H9 (cell line): ENCODE data around the gene PER2. TPM values are rescaled to one million over a fixed set of nuclear protein-coding genes. Genes with fewer than 3 reads are reported as not detected.
A peak's percentile ranks its signal among the peaks of the same experiment; 100 is the strongest.

Experiments
- DNase-seq: peaks from one replicate; pipeline ENCODE4 v3.0.0-alpha.2; 2017
- H2AFZ ChIP-seq: one replicate; pipeline ENCODE4 v1.6.1; 2013; ENCODE audit warnings: mild to moderate bottlenecking, low read length, control low read depth, moderate library complexity
- H2AK5ac ChIP-seq: 2 replicates; pipeline ENCODE4 v1.6.1; 2013; ENCODE audit warnings: low read length, control low read depth, mixed read lengths; ENCODE audit not compliant: insufficient read length
- H2BK120ac ChIP-seq: one replicate; pipeline ENCODE4 v1.6.1; 2013; ENCODE audit warnings: low read depth, mild to moderate bottlenecking, low read length, control low read depth, inconsistent platforms; ENCODE audit not compliant: poor library complexity, severe bottlenecking
- H2BK12ac ChIP-seq: 2 replicates; pipeline ENCODE4 v1.6.1; 2013; ENCODE audit warnings: low read length, control low read depth, mixed read lengths, low read depth; ENCODE audit not compliant: insufficient read length
- H2BK15ac ChIP-seq: 2 replicates; pipeline ENCODE4 v1.6.1; 2013; ENCODE audit warnings: low read depth, low read length, control low read depth
- H2BK20ac ChIP-seq: one replicate; pipeline ENCODE4 v1.6.1; 2013; ENCODE audit warnings: low read depth, mild to moderate bottlenecking, low read length, control low read depth, inconsistent platforms; ENCODE audit not compliant: poor library complexity, severe bottlenecking
- H2BK5ac ChIP-seq: 2 replicates; pipeline ENCODE4 v1.6.1; 2013; ENCODE audit warnings: low read length, control low read depth, mixed read lengths; ENCODE audit not compliant: insufficient read length
- H3K14ac ChIP-seq: 2 replicates; pipeline ENCODE4 v1.6.1; 2013; ENCODE audit warnings: low read length, control low read depth; ENCODE audit not compliant: insufficient read depth
- H3K18ac ChIP-seq: 2 replicates; pipeline ENCODE4 v1.6.1; 2013; ENCODE audit warnings: low read depth, mild to moderate bottlenecking, mixed read lengths, low read length, control low read depth; ENCODE audit not compliant: insufficient read length
- H3K23ac ChIP-seq: 2 replicates; pipeline ENCODE4 v1.6.1; 2013; ENCODE audit warnings: low read length, control low read depth, mixed read lengths, low read depth; ENCODE audit not compliant: insufficient read length
- H3K23me2 ChIP-seq: 2 replicates; pipeline ENCODE4 v1.6.1; 2013; ENCODE audit warnings: low read depth, mild to moderate bottlenecking, mixed read lengths, low read length, control low read depth; ENCODE audit not compliant: insufficient read length, poor library complexity, severe bottlenecking
- H3K27ac ChIP-seq: 2 replicates; pipeline ENCODE4 v1.5.1; 2013; ENCODE audit warnings: low read length, control low read depth, mixed read lengths, low read depth; ENCODE audit not compliant: insufficient read length
- H3K27me3 ChIP-seq: 2 replicates; pipeline ENCODE4 v1.6.1; 2013; ENCODE audit warnings: low read length, control low read depth, inconsistent platforms; ENCODE audit not compliant: insufficient read depth
- H3K4ac ChIP-seq: 2 replicates; pipeline ENCODE4 v1.6.1; 2013; ENCODE audit warnings: low read depth, mild to moderate bottlenecking, control low read depth, inconsistent platforms, low read length, moderate library complexity
- H3K4me1 ChIP-seq: 2 replicates; pipeline ENCODE4 v1.6.1; 2013; ENCODE audit warnings: low read length, control low read depth, inconsistent platforms; ENCODE audit not compliant: insufficient read depth
- H3K4me2 ChIP-seq: 2 replicates; pipeline ENCODE4 v1.6.1; 2013; ENCODE audit warnings: low read length, control low read depth, mixed read lengths; ENCODE audit not compliant: insufficient read length, insufficient read depth
- H3K56ac ChIP-seq: 2 replicates; pipeline ENCODE4 v1.6.1; 2013; ENCODE audit warnings: low read depth, mild to moderate bottlenecking, mixed read lengths, low read length, control low read depth; ENCODE audit not compliant: insufficient read length
- H3K79me1 ChIP-seq: 2 replicates; pipeline ENCODE4 v1.6.1; 2013; ENCODE audit warnings: low read depth, mild to moderate bottlenecking, moderate library complexity, low read length, control low read depth, inconsistent platforms; ENCODE audit not compliant: insufficient read depth, poor library complexity, severe bottlenecking
- H3K79me2 ChIP-seq: 2 replicates; pipeline ENCODE4 v1.6.1; 2013; ENCODE audit warnings: low read length, control low read depth, inconsistent platforms; ENCODE audit not compliant: insufficient read depth
- H3K9ac ChIP-seq: 2 replicates; pipeline ENCODE4 v1.6.1; 2013; ENCODE audit warnings: low read length, control low read depth, mixed read lengths; ENCODE audit not compliant: insufficient read length; ENCODE audit errors: extremely low read depth
- H3K9me3 ChIP-seq: one replicate; pipeline ENCODE4 v1.6.1; 2013; ENCODE audit warnings: low read depth, low read length, inconsistent platforms; ENCODE audit not compliant: control insufficient read depth
- H3T11ph ChIP-seq: one replicate; pipeline ENCODE4 v1.6.1; 2013; ENCODE audit warnings: mild to moderate bottlenecking, low read length, control low read depth, inconsistent platforms
- H4K20me1 ChIP-seq: one replicate; pipeline ENCODE4 v1.6.1; 2013; ENCODE audit not compliant: control insufficient read depth, insufficient read length, insufficient read depth
- H4K5ac ChIP-seq: 2 replicates; pipeline ENCODE4 v1.6.1; 2013; ENCODE audit warnings: low read depth, mild to moderate bottlenecking, mixed read lengths, low read length, control low read depth; ENCODE audit not compliant: insufficient read length
- H4K8ac ChIP-seq: replicated peaks from 2 replicates; pipeline ENCODE4 v1.6.1; 2013; ENCODE audit warnings: low read length, control low read depth, mixed read lengths, low read depth; ENCODE audit not compliant: insufficient read length
- H4K91ac ChIP-seq: 2 replicates; pipeline ENCODE4 v1.6.1; 2013; ENCODE audit warnings: low read depth, mild to moderate bottlenecking, moderate library complexity, mixed read lengths, low read length, control low read depth; ENCODE audit not compliant: insufficient read length
- H3K27ac Mint-ChIP-seq, 3 experiments: 2 replicates in 2 of 3; 3 replicates in 1 of 3; pipeline ENCODE4 v1.8.0; 2020 to 2021; ENCODE audit warnings: mixed read lengths in 3 of 3, mild to moderate bottlenecking in 1 of 3, moderate library complexity in 1 of 3
- H3K27me3 Mint-ChIP-seq: 2 replicates; pipeline ENCODE4 v1.8.0; 2021; ENCODE audit warnings: low read depth, mild to moderate bottlenecking, moderate library complexity, mixed read lengths
- H3K36me3 Mint-ChIP-seq, 3 experiments: 2 replicates in 2 of 3; 3 replicates in 1 of 3; pipeline ENCODE4 v1.8.0; 2020 to 2021; ENCODE audit warnings: low read depth in 3 of 3, mixed read lengths in 3 of 3; ENCODE audit not compliant: insufficient read depth in 1 of 3
- H3K4me1 Mint-ChIP-seq, 2 experiments: 2 replicates each; pipeline ENCODE4 v1.8.0; 2020; ENCODE audit warnings: mixed read lengths in 2 of 2
- H3K4me3 Mint-ChIP-seq, 2 experiments: 2 replicates in 1 of 2; 3 replicates in 1 of 2; pipeline ENCODE4 v1.8.0; 2020 to 2021; ENCODE audit warnings: mild to moderate bottlenecking in 2 of 2, mixed read lengths in 2 of 2, moderate library complexity in 1 of 2
- H3K9me3 Mint-ChIP-seq, 2 experiments: 2 replicates in 1 of 2; 3 replicates in 1 of 2; pipeline ENCODE4 v1.8.0; 2020; ENCODE audit warnings: mild to moderate bottlenecking in 2 of 2, mixed read lengths in 2 of 2, moderate library complexity in 1 of 2
- CTCF ChIP-seq: fragments of 200-600 bp; sonication (generic); conservative IDR thresholded peaks from 3 replicates; pipeline ENCODE4 v1.8.0; 2021; ENCODE audit warnings: antibody characterized with exemption, mild to moderate bottlenecking
- WGBS: extraction: QIAGEN DNeasy Blood & Tissue Kit; methylation state at CpG from one replicate; pipeline ENCODE4 v1.1.7; 2013; ENCODE audit warnings: missing lambda C conversion rate, low lambda C conversion rate, mixed read lengths; ENCODE audit not compliant: insufficient read length; ENCODE audit errors: extremely low coverage; 5-methylcytosine and 5-hydroxymethylcytosine counted together
- total RNA-seq: library from RNA; stranded (reverse); gene quantifications from 2 replicates; pipeline ENCODE4 v1.2.1, GENCODE V29; 2021

Gene PER2
- total RNA-seq, 1 experiment from 2014 or later: 12.9 TPM

GRCh38 chr2:238271061-238271554 is 17.3 kb downstream of the PER2 start:
- no peaks in the 10 kb centered on the region for H3K79me1 ChIP-seq
- no peak overlapping the region for H2BK120ac ChIP-seq
- H3K4me3 Mint-ChIP-seq: no peak overlapping the region
- H2AK5ac ChIP-seq: no peak overlapping the region
- no peak overlapping the region for H3K27ac ChIP-seq
- H2AFZ ChIP-seq: no peak overlapping the region
- no peak overlapping the region for H2BK12ac ChIP-seq
- H3K4ac ChIP-seq: no peak overlapping the region
- no peaks in the 10 kb centered on the region for H3K79me2 ChIP-seq
- H3K4me1 Mint-ChIP-seq: no peaks in the 10 kb centered on the region
- H3K27ac Mint-ChIP-seq: peak overlapping the region in 1 of 3 experiments; percentile 9; a peak in 1 of 7 replicates
- no peak overlapping the region for H4K8ac ChIP-seq
- WGBS: no CpG with 5 or more reads among the region's 13 CpGs
- H3K56ac ChIP-seq: no peak overlapping the region
- H3K9me3 Mint-ChIP-seq: no peaks in the 10 kb centered on the region
- no peak overlapping the region for H3K4me2 ChIP-seq
- H4K91ac ChIP-seq: no peak overlapping the region
- no peaks in the 10 kb centered on the region for H3K4me1 ChIP-seq
- no peak overlapping the region for H3K9ac ChIP-seq
- H4K20me1 ChIP-seq: no peaks in the 10 kb centered on the region
- no peak for TF ChIP-seq CTCF
- H3K23ac ChIP-seq: no peak overlapping the region
- peaks cover 3 to 37% (median 26%) of the 10 kb centered on the region in 3 experiments; a peak in 6 of 7 replicates for H3K36me3 Mint-ChIP-seq
- no peaks in the 10 kb centered on the region for H3K23me2 ChIP-seq
- no peak overlapping the region for H2BK15ac ChIP-seq
- H3K27me3 Mint-ChIP-seq: no peaks in the 10 kb centered on the region
- no peaks in the 10 kb centered on the region for H3K9me3 ChIP-seq
- no peak for DNase-seq
- no peak overlapping the region for H3K18ac ChIP-seq
- H3T11ph ChIP-seq: no peak overlapping the region
- H2BK20ac ChIP-seq: no peak overlapping the region
- no peak overlapping the region for H2BK5ac ChIP-seq
- no peak overlapping the region for H3K14ac ChIP-seq
- H3K27me3 ChIP-seq: no peaks in the 10 kb centered on the region
- H4K5ac ChIP-seq: no peak overlapping the region
